Activated naive CD8-positive, alpha-beta T cell treated with anti-CD3 and anti-CD28 coated beads, Interleukin-2, amount 50 U/mL, for 24 hours (primary cell): ENCODE results near the gene KIF3C.
"Not testable (repeated sequence)": the region's sequence is repeated elsewhere in the genome, so short reads cannot be mapped to it uniquely, and the experiment has no call there.

Source experiments
- ATAC-seq: fragments of 150-1000 bp; cut with Tn5 transposase; one replicate; pipeline ENCODE4 v1.10.0; 2021
- DNase-seq: peaks from one replicate; pipeline ENCODE4 v3.0.0; 2021
- H3K27ac Mint-ChIP-seq: one replicate; pipeline ENCODE4 v1.8.0; 2021; ENCODE audit warnings: mild to moderate bottlenecking, mixed read lengths
- H3K27me3 Mint-ChIP-seq: one replicate; pipeline ENCODE4 v1.8.0; 2021; ENCODE audit warnings: mixed read lengths
- H3K36me3 Mint-ChIP-seq: one replicate; pipeline ENCODE4 v1.8.0; 2021; ENCODE audit warnings: low read depth, mixed read lengths
- H3K4me1 Mint-ChIP-seq: one replicate; pipeline ENCODE4 v1.8.0; 2021; ENCODE audit warnings: mixed read lengths
- H3K4me3 Mint-ChIP-seq: one replicate; pipeline ENCODE4 v1.8.0; 2021; ENCODE audit warnings: mild to moderate bottlenecking, moderate library complexity, mixed read lengths
- H3K9me3 Mint-ChIP-seq: one replicate; pipeline ENCODE4 v1.8.0; 2021; ENCODE audit warnings: mixed read lengths

Gene KIF3C

GRCh38 chr2:25922501-25922900 is 59.8 kb downstream of the KIF3C start:
- no peak for DNase-seq
- Mint-ChIP-seq H3K4me3 (no peak overlapping the region), H3K36me3 (no peaks in the 10 kb centered on the region), H3K9me3 (no peaks in the 10 kb centered on the region), H3K4me1 (peaks cover 2% of the 10 kb centered on the region), H3K27me3 (no peaks in the 10 kb centered on the region), H3K27ac (no peak overlapping the region)
- no peak for ATAC-seq

GRCh38 chr2:25920786-25921415 is 61.4 kb downstream of the KIF3C start:
- no peak overlapping the region for H3K27ac Mint-ChIP-seq
- peaks cover 9% of the 10 kb centered on the region for H3K4me1 Mint-ChIP-seq
- no peak for DNase-seq
- H3K36me3 Mint-ChIP-seq, result no peaks in the 10 kb centered on the region
- no peak for ATAC-seq
- peaks cover 4% of the 10 kb centered on the region for H3K27me3 Mint-ChIP-seq
- H3K9me3 Mint-ChIP-seq, result no peaks in the 10 kb centered on the region
- H3K4me3 Mint-ChIP-seq, result no peak overlapping the region

- Mint-ChIP-seq H3K4me3 (no peak overlapping the region), H3K27me3 (peaks cover 4% of the 10 kb centered on the region), H3K27ac (no peak overlapping the region), H3K36me3 (no peaks in the 10 kb centered on the region), H3K4me1 (peaks cover 12% of the 10 kb centered on the region), H3K9me3 (no peaks in the 10 kb centered on the region)
- no peak for DNase-seq
- no peak for ATAC-seq
Observed at GRCh38 chr2:25920336-25920735, 62.0 kb downstream of the KIF3C start.

- Mint-ChIP-seq H3K9me3 (no peaks in the 10 kb centered on the region), H3K36me3 (no peaks in the 10 kb centered on the region), H3K27me3 (peaks cover 4% of the 10 kb centered on the region), H3K4me3 (no peak overlapping the region), H3K27ac (no peak overlapping the region), H3K4me1 (peaks cover 12% of the 10 kb centered on the region)
- ATAC-seq, result no peak
- DNase-seq, result no peak
Observed at GRCh38 chr2:25917832-25918231, 64.5 kb downstream of the KIF3C start.

GRCh38 chr2:25917411-25917810 is 64.9 kb downstream of the KIF3C start:
- not testable (repeated sequence) for ATAC-seq

GRCh38 chr2:25915944-25916772 is 66.1 kb downstream of the KIF3C start:
- DNase-seq, result peak; percentile 37
- H3K36me3 Mint-ChIP-seq, result not testable (repeated sequence)

More at GRCh38 chr2:25917411-25917810, 64.9 kb downstream of the KIF3C start:
- H3K9me3 Mint-ChIP-seq, H3K27me3 Mint-ChIP-seq, H3K27ac Mint-ChIP-seq, H3K36me3 Mint-ChIP-seq, DNase-seq, H3K4me3 Mint-ChIP-seq: not testable (repeated sequence)
- H3K4me1 Mint-ChIP-seq, result peaks cover 12% of the 10 kb centered on the region

GRCh38 chr2:25915411-25915810 is 66.9 kb downstream of the KIF3C start:
- H3K4me1 Mint-ChIP-seq, result peaks cover 12% of the 10 kb centered on the region
- not testable (repeated sequence) for H3K4me3 Mint-ChIP-seq, ATAC-seq, H3K9me3 Mint-ChIP-seq, H3K36me3 Mint-ChIP-seq, DNase-seq, H3K27ac Mint-ChIP-seq, H3K27me3 Mint-ChIP-seq

More at GRCh38 chr2:25915944-25916772, 66.1 kb downstream of the KIF3C start:
- H3K27ac Mint-ChIP-seq, result peak overlapping the region; percentile 19
- not testable (repeated sequence) for H3K9me3 Mint-ChIP-seq, H3K27me3 Mint-ChIP-seq, ATAC-seq
- peak overlapping the region; percentile 76 for H3K4me3 Mint-ChIP-seq
- peaks cover 12% of the 10 kb centered on the region for H3K4me1 Mint-ChIP-seq

- ATAC-seq, H3K27me3 Mint-ChIP-seq, H3K4me3 Mint-ChIP-seq, H3K27ac Mint-ChIP-seq, H3K36me3 Mint-ChIP-seq, H3K9me3 Mint-ChIP-seq, DNase-seq: not testable (repeated sequence)
- H3K4me1 Mint-ChIP-seq, result peaks cover 12% of the 10 kb centered on the region
Observed at GRCh38 chr2:25913696-25913973, 68.7 kb downstream of the KIF3C start.

GRCh38 chr2:25912851-25913695 is 69.2 kb downstream of the KIF3C start:
- Mint-ChIP-seq H3K9me3 (no peaks in the 10 kb centered on the region), H3K4me3 (no peak overlapping the region), H3K27me3 (peaks cover 4% of the 10 kb centered on the region), H3K4me1 (peaks cover 12% of the 10 kb centered on the region), H3K36me3 (no peaks in the 10 kb centered on the region), H3K27ac (no peak overlapping the region)
- ATAC-seq, result no peak
- no peak for DNase-seq

- not testable (repeated sequence) for H3K9me3 Mint-ChIP-seq, H3K4me1 Mint-ChIP-seq, H3K27me3 Mint-ChIP-seq, H3K36me3 Mint-ChIP-seq, ATAC-seq, H3K27ac Mint-ChIP-seq, DNase-seq, H3K4me3 Mint-ChIP-seq
Observed at GRCh38 chr2:25909574-25909973, 72.7 kb downstream of the KIF3C start.

- Mint-ChIP-seq H3K9me3 (no peaks in the 10 kb centered on the region), H3K27me3 (no peaks in the 10 kb centered on the region), H3K4me1 (peaks cover 3% of the 10 kb centered on the region)
Observed at GRCh38 chr2:25905126-25905525, 77.2 kb downstream of the KIF3C start.

GRCh38 chr2:25903216-25903776 is 79.0 kb downstream of the KIF3C start:
- ATAC-seq, result peak; percentile 57
- H3K27ac Mint-ChIP-seq, result no peak overlapping the region
- no peak for DNase-seq
- H3K27me3 Mint-ChIP-seq, result no peaks in the 10 kb centered on the region
- H3K36me3 Mint-ChIP-seq, result no peaks in the 10 kb centered on the region
- no peaks in the 10 kb centered on the region for H3K9me3 Mint-ChIP-seq
- H3K4me3 Mint-ChIP-seq, result no peak overlapping the region
- peaks cover 3% of the 10 kb centered on the region for H3K4me1 Mint-ChIP-seq

More at GRCh38 chr2:25905126-25905525, 77.2 kb downstream of the KIF3C start:
- DNase-seq (no peak), ATAC-seq (no peak)
- H3K27ac Mint-ChIP-seq, result no peak overlapping the region
- no peaks in the 10 kb centered on the region for H3K36me3 Mint-ChIP-seq
- H3K4me3 Mint-ChIP-seq, result no peak overlapping the region

- DNase-seq (no peak), ATAC-seq (peak; percentile 24)
- Mint-ChIP-seq H3K4me3 (no peak overlapping the region), H3K9me3 (no peaks in the 10 kb centered on the region), H3K27me3 (no peaks in the 10 kb centered on the region), H3K36me3 (no peaks in the 10 kb centered on the region), H3K4me1 (peaks cover 3% of the 10 kb centered on the region), H3K27ac (no peak overlapping the region)
Observed at GRCh38 chr2:25899404-25899970, 82.8 kb downstream of the KIF3C start.

GRCh38 chr2:25897506-25897905 is 84.8 kb downstream of the KIF3C start:
- no peaks in the 10 kb centered on the region for H3K4me1 Mint-ChIP-seq
- no peak overlapping the region for H3K27ac Mint-ChIP-seq
- H3K36me3 Mint-ChIP-seq, result no peaks in the 10 kb centered on the region
- H3K4me3 Mint-ChIP-seq, result no peak overlapping the region
- no peaks in the 10 kb centered on the region for H3K9me3 Mint-ChIP-seq
- ATAC-seq (no peak), DNase-seq (no peak)
- H3K27me3 Mint-ChIP-seq, result no peaks in the 10 kb centered on the region
